ENCODE measurements around the gene KCNMA1.
"Not testable (repeated sequence)": the region's sequence is repeated elsewhere in the genome, so short reads cannot be mapped to it uniquely, and the experiment has no call there.

Gene KCNMA1

GRCh38 chr10:77421591-77421990 lies 216.0 kb downstream of the KCNMA1 start:
- Mint-ChIP-seq H3K27me3 (peaks cover 4% of the 10 kb centered on the region), H3K4me1 (ENCODE audit: low read depth) (no peaks in the 10 kb centered on the region), H3K9me3 (no peaks in the 10 kb centered on the region), H3K36me3 (ENCODE audit: low read depth) (no peaks in the 10 kb centered on the region), H3K4me3 (no peak overlapping the region), H3K27ac (no peak overlapping the region)

- H3K27ac Mint-ChIP-seq: no peak overlapping the region
- H3K4me1 Mint-ChIP-seq (ENCODE audit: low read depth): no peaks in the 10 kb centered on the region
- no peaks in the 10 kb centered on the region for H3K36me3 Mint-ChIP-seq (ENCODE audit: low read depth)
- H3K4me3 Mint-ChIP-seq: no peak overlapping the region
- peaks cover 4% of the 10 kb centered on the region for H3K27me3 Mint-ChIP-seq
- no peaks in the 10 kb centered on the region for H3K9me3 Mint-ChIP-seq
Observed at GRCh38 chr10:77420947-77421523, 216.6 kb downstream of the KCNMA1 start.

- Mint-ChIP-seq H3K36me3 (ENCODE audit: low read depth) (no peaks in the 10 kb centered on the region), H3K27me3 (peaks cover 4% of the 10 kb centered on the region), H3K27ac (no peak overlapping the region), H3K4me3 (no peak overlapping the region), H3K9me3 (no peaks in the 10 kb centered on the region), H3K4me1 (ENCODE audit: low read depth) (no peaks in the 10 kb centered on the region)
Observed at GRCh38 chr10:77419979-77420378, 217.6 kb downstream of the KCNMA1 start.

GRCh38 chr10:77419056-77419455 lies 218.6 kb downstream of the KCNMA1 start:
- peaks cover 4% of the 10 kb centered on the region for H3K27me3 Mint-ChIP-seq
- H3K9me3 Mint-ChIP-seq: no peaks in the 10 kb centered on the region
- no peak overlapping the region for H3K27ac Mint-ChIP-seq
- no peak overlapping the region for H3K4me3 Mint-ChIP-seq
- H3K4me1 Mint-ChIP-seq (ENCODE audit: low read depth): no peaks in the 10 kb centered on the region
- no peaks in the 10 kb centered on the region for H3K36me3 Mint-ChIP-seq (ENCODE audit: low read depth)

GRCh38 chr10:77417806-77418640 lies 219.6 kb downstream of the KCNMA1 start:
- H3K27ac Mint-ChIP-seq: no peak overlapping the region
- H3K4me1 Mint-ChIP-seq (ENCODE audit: low read depth): no peaks in the 10 kb centered on the region
- H3K4me3 Mint-ChIP-seq: no peak overlapping the region
- H3K9me3 Mint-ChIP-seq: no peaks in the 10 kb centered on the region
- peaks cover 4% of the 10 kb centered on the region for H3K27me3 Mint-ChIP-seq
- no peaks in the 10 kb centered on the region for H3K36me3 Mint-ChIP-seq (ENCODE audit: low read depth)

- Mint-ChIP-seq H3K36me3 (ENCODE audit: low read depth) (no peaks in the 10 kb centered on the region), H3K4me3 (no peak overlapping the region), H3K27ac (no peak overlapping the region), H3K27me3 (peaks cover 4% of the 10 kb centered on the region), H3K9me3 (no peaks in the 10 kb centered on the region), H3K4me1 (ENCODE audit: low read depth) (no peaks in the 10 kb centered on the region)
Observed at GRCh38 chr10:77417359-77417758, 220.2 kb downstream of the KCNMA1 start.

- no peaks in the 10 kb centered on the region for H3K4me1 Mint-ChIP-seq (ENCODE audit: low read depth)
- H3K27me3 Mint-ChIP-seq: peaks cover 4% of the 10 kb centered on the region
- no peak overlapping the region for H3K27ac Mint-ChIP-seq
- H3K9me3 Mint-ChIP-seq: no peaks in the 10 kb centered on the region
- H3K36me3 Mint-ChIP-seq (ENCODE audit: low read depth): no peaks in the 10 kb centered on the region
- H3K4me3 Mint-ChIP-seq: no peak overlapping the region
Observed at GRCh38 chr10:77416311-77417135, 221.1 kb downstream of the KCNMA1 start.

- Mint-ChIP-seq H3K27ac (no peak overlapping the region), H3K27me3 (peaks cover 4% of the 10 kb centered on the region), H3K4me3 (no peak overlapping the region), H3K36me3 (ENCODE audit: low read depth) (no peaks in the 10 kb centered on the region), H3K4me1 (ENCODE audit: low read depth) (no peaks in the 10 kb centered on the region), H3K9me3 (no peaks in the 10 kb centered on the region)
Observed at GRCh38 chr10:77415313-77415960, 222.2 kb downstream of the KCNMA1 start.

GRCh38 chr10:77413231-77413630 lies 224.4 kb downstream of the KCNMA1 start:
- no peaks in the 10 kb centered on the region for H3K36me3 Mint-ChIP-seq (ENCODE audit: low read depth)
- no peaks in the 10 kb centered on the region for H3K4me1 Mint-ChIP-seq (ENCODE audit: low read depth)

GRCh38 chr10:77412573-77413133 lies 225.0 kb downstream of the KCNMA1 start:
- not testable (repeated sequence) for H3K4me1 Mint-ChIP-seq (ENCODE audit: low read depth); H3K27me3 Mint-ChIP-seq; H3K27ac Mint-ChIP-seq; H3K9me3 Mint-ChIP-seq; H3K4me3 Mint-ChIP-seq; H3K36me3 Mint-ChIP-seq (ENCODE audit: low read depth)

More at GRCh38 chr10:77413231-77413630, 224.4 kb downstream of the KCNMA1 start:
- Mint-ChIP-seq H3K27me3 (peaks cover 4% of the 10 kb centered on the region), H3K27ac (no peak overlapping the region), H3K9me3 (no peaks in the 10 kb centered on the region), H3K4me3 (no peak overlapping the region)

GRCh38 chr10:77411805-77412204 lies 225.8 kb downstream of the KCNMA1 start:
- Mint-ChIP-seq H3K27me3 (peaks cover under 1% of the 10 kb centered on the region), H3K9me3 (no peaks in the 10 kb centered on the region), H3K4me3 (no peak overlapping the region), H3K27ac (no peak overlapping the region), H3K4me1 (ENCODE audit: low read depth) (no peaks in the 10 kb centered on the region), H3K36me3 (ENCODE audit: low read depth) (no peaks in the 10 kb centered on the region)

GRCh38 chr10:77410523-77410922 lies 227.1 kb downstream of the KCNMA1 start:
- H3K9me3 Mint-ChIP-seq: no peaks in the 10 kb centered on the region
- H3K36me3 Mint-ChIP-seq (ENCODE audit: low read depth): no peaks in the 10 kb centered on the region
- H3K4me1 Mint-ChIP-seq (ENCODE audit: low read depth): no peaks in the 10 kb centered on the region
- H3K27me3 Mint-ChIP-seq: no peaks in the 10 kb centered on the region
- H3K4me3 Mint-ChIP-seq: no peak overlapping the region
- no peak overlapping the region for H3K27ac Mint-ChIP-seq

GRCh38 chr10:77409697-77410471 lies 227.7 kb downstream of the KCNMA1 start:
- Mint-ChIP-seq H3K4me1 (ENCODE audit: low read depth) (no peaks in the 10 kb centered on the region), H3K27me3 (no peaks in the 10 kb centered on the region), H3K36me3 (ENCODE audit: low read depth) (no peaks in the 10 kb centered on the region), H3K27ac (no peak overlapping the region), H3K9me3 (no peaks in the 10 kb centered on the region), H3K4me3 (no peak overlapping the region)

GRCh38 chr10:77408259-77408658 lies 229.3 kb downstream of the KCNMA1 start:
- Mint-ChIP-seq H3K4me3 (no peak overlapping the region), H3K27me3 (no peaks in the 10 kb centered on the region), H3K27ac (no peak overlapping the region), H3K36me3 (ENCODE audit: low read depth) (no peaks in the 10 kb centered on the region), H3K4me1 (ENCODE audit: low read depth) (no peaks in the 10 kb centered on the region), H3K9me3 (no peaks in the 10 kb centered on the region)
